Measurements from ENCODE around the gene CSH2.
"Not testable (repeated sequence)": the region's sequence is repeated elsewhere in the genome, so short reads cannot be mapped to it uniquely, and the experiment has no call there.

CSH2 gene

GRCh38 chr17:63894821-63895220, 21.3 kb upstream of the CSH2 start:
- not testable (repeated sequence) for DNase-seq

GRCh38 chr17:63894021-63894420, 20.5 kb upstream of the CSH2 start:
- DNase-seq, result not testable (repeated sequence)

GRCh38 chr17:63892316-63893037, 19.0 kb upstream of the CSH2 start:
- DNase-seq, result not testable (repeated sequence)

- DNase-seq, result peak; percentile 19
Observed at GRCh38 chr17:63889026-63889848, 15.8 kb upstream of the CSH2 start.

GRCh38 chr17:63885119-63885518, 11.6 kb upstream of the CSH2 start:
- not testable (repeated sequence) for DNase-seq

- DNase-seq, result not testable (repeated sequence)
Observed at GRCh38 chr17:63882626-63883126, 9.2 kb upstream of the CSH2 start.

- peak; percentile 47 for DNase-seq
Observed at GRCh38 chr17:63881935-63882601, 8.6 kb upstream of the CSH2 start, which contains the start of gene GH2. GH2 (minus strand) TSS chr17:63881944; CDS start chr17:63881801, 143 bp downstream.

- not testable (repeated sequence) for DNase-seq
Observed at GRCh38 chr17:63881337-63881736, 7.9 kb upstream of the CSH2 start.

- no peak for DNase-seq
Observed at GRCh38 chr17:63880706-63881105, 7.2 kb upstream of the CSH2 start.

GRCh38 chr17:63878413-63878812, 4.9 kb upstream of the CSH2 start:
- DNase-seq, result not testable (repeated sequence)

- not testable (repeated sequence) for DNase-seq
Observed at GRCh38 chr17:63874693-63875092, 1.2 kb upstream of the CSH2 start.

- DNase-seq, result not testable (repeated sequence)
Observed at GRCh38 chr17:63874061-63874626, 667 bp upstream of the CSH2 start.

- DNase-seq, result peak; percentile 31
Observed at GRCh38 chr17:63871646-63872365, 1.7 kb downstream of the CSH2 start.

GRCh38 chr17:63870292-63870665, 3.2 kb downstream of the CSH2 start:
- DNase-seq, result peak; percentile 24

- DNase-seq, result peak; percentile 67
Observed at GRCh38 chr17:63869491-63870291, 3.8 kb downstream of the CSH2 start.

GRCh38 chr17:63866625-63867024, 6.9 kb downstream of the CSH2 start:
- not testable (repeated sequence) for DNase-seq

GRCh38 chr17:63859257-63859656, 14.2 kb downstream of the CSH2 start:
- no peak for DNase-seq

- not testable (repeated sequence) for DNase-seq
Observed at GRCh38 chr17:63856425-63856824, 17.1 kb downstream of the CSH2 start.

- no peak for DNase-seq
Observed at GRCh38 chr17:63855185-63855584, 18.3 kb downstream of the CSH2 start.

GRCh38 chr17:63854709-63855108, 18.8 kb downstream of the CSH2 start:
- DNase-seq, result no peak

- DNase-seq, result no peak
Observed at GRCh38 chr17:63853260-63853659, 20.2 kb downstream of the CSH2 start.
